A549 (cell line): ENCODE data around the gene NTM.

Source experiments
- FOSL2 ChIP-seq, 2 experiments: fragments of 450-650 bp in 1 of 2; fragments of >200 bp in 1 of 2; sonication (Bioruptor Twin) in 1 of 2; formaldehyde crosslinking; IDR thresholded peaks; 2 replicates each; pipeline versions ENCODE4 v1.5.0 to v1.6.1; 2016 to 2020; ENCODE audit warnings: mild to moderate bottlenecking in 1 of 2, moderate library complexity in 1 of 2
- JUNB ChIP-seq: fragments of >200 bp; sonication (Bioruptor Twin); formaldehyde crosslinking; IDR thresholded peaks from 2 replicates; pipeline ENCODE4 v1.6.1; 2016
- MAZ ChIP-seq: fragments of 150-350 bp; IDR thresholded peaks from 2 replicates; pipeline ENCODE4 v1.6.1; 2014; ENCODE audit warnings: antibody characterized with exemption, low read depth, low read length, borderline replicate concordance
- PHF8 ChIP-seq: fragments of 200-600 bp; sonication (generic); IDR thresholded peaks from 2 replicates; pipeline ENCODE4 v1.6.1; 2016; ENCODE audit warnings: low read depth, mild to moderate bottlenecking, antibody characterized with exemption, moderate library complexity, borderline replicate concordance
- POLR2A ChIP-seq: IDR thresholded peaks from 2 replicates; pipeline ENCODE4 v1.6.1; 2012; ENCODE audit warnings: mild to moderate bottlenecking, low read length
- RAD21 ChIP-seq, 2 experiments: fragments of >200 bp in 1 of 2; sonication (Bioruptor Twin) in 1 of 2; formaldehyde crosslinking in 1 of 2; IDR thresholded peaks in 1 of 2; conservative IDR thresholded peaks in 1 of 2; 2 replicates in 1 of 2; 3 replicates in 1 of 2; pipeline ENCODE4 v1.6.1; 2012 to 2018; ENCODE audit warnings: inconsistent platforms in 1 of 2
- TF ChIP-seq, protein P1 (sequence below): fragments of >200 bp; sonication (Bioruptor Twin); formaldehyde crosslinking; IDR thresholded peaks from 3 replicates; pipeline ENCODE4 v1.5.1; 2016
- TF ChIP-seq, protein P2 (sequence below): fragments of 150-350 bp; IDR thresholded peaks from 2 replicates; pipeline ENCODE4 v1.6.1; 2014; ENCODE audit warnings: low read depth, mild to moderate bottlenecking, low read length

DNA sequence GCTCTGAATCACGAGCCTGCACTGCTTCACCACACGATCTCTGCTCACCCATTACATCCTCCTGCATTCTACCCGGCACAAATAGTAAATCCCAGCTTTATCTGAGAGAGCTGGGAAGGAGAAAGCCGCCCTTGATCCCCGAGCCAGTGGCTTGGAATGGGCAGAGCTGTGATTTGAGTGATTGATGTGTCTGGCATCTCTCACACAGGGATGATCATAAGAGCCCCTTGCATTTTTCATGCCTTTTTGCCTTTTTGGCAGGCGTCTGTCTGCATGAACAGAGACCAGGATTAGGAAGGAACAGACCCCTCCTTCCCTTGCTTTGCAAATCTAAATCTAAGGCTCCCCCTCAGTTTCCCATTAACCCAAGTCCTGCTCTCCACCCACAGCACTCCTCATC, 945.3 kb downstream of the NTM start:
- TF ChIP-seq JUNB (no peak), FOSL2 (IDR thresholded peaks at IDR 0.05) (no peak), FOSL2 (CRISPR knock-in tag; IDR thresholded peaks at IDR 0.05) (no peak), PHF8 (no peak), POLR2A (no peak), RAD21 (conservative IDR thresholded peaks at IDR 0.05 in 1 of 2, IDR thresholded peaks at IDR 0.05 in 1 of 2) (no peak), MAZ (no peak)
- TF ChIP-seq, protein P1, sequence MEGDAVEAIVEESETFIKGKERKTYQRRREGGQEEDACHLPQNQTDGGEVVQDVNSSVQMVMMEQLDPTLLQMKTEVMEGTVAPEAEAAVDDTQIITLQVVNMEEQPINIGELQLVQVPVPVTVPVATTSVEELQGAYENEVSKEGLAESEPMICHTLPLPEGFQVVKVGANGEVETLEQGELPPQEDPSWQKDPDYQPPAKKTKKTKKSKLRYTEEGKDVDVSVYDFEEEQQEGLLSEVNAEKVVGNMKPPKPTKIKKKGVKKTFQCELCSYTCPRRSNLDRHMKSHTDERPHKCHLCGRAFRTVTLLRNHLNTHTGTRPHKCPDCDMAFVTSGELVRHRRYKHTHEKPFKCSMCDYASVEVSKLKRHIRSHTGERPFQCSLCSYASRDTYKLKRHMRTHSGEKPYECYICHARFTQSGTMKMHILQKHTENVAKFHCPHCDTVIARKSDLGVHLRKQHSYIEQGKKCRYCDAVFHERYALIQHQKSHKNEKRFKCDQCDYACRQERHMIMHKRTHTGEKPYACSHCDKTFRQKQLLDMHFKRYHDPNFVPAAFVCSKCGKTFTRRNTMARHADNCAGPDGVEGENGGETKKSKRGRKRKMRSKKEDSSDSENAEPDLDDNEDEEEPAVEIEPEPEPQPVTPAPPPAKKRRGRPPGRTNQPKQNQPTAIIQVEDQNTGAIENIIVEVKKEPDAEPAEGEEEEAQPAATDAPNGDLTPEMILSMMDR: no peak
- TF ChIP-seq, protein P2, sequence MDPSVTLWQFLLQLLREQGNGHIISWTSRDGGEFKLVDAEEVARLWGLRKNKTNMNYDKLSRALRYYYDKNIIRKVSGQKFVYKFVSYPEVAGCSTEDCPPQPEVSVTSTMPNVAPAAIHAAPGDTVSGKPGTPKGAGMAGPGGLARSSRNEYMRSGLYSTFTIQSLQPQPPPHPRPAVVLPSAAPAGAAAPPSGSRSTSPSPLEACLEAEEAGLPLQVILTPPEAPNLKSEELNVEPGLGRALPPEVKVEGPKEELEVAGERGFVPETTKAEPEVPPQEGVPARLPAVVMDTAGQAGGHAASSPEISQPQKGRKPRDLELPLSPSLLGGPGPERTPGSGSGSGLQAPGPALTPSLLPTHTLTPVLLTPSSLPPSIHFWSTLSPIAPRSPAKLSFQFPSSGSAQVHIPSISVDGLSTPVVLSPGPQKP: no peak
